MM.1S (cell line): ENCODE measurements around the gene EEF1AKMT1.

ENCODE experiments used
- EZH2 ChIP-seq: fragments of 300-600 bp; sonication (generic); optimal IDR thresholded peaks from 2 replicates; pipeline ENCODE3; 2017; ENCODE audit warnings: low read depth, mild to moderate bottlenecking, antibody characterized with exemption, low read length, mixed read lengths
- EZH2phosphoT487 ChIP-seq: fragments of 300-600 bp; sonication (generic); IDR thresholded peaks from 2 replicates; pipeline ENCODE4 v1.6.1; 2018; ENCODE audit warnings: antibody characterized with exemption, low read length
- TF ChIP-seq, protein P1 (sequence below): fragments of 300-600 bp; sonication (generic); IDR thresholded peaks from 2 replicates; pipeline ENCODE4 v1.5.1; 2016; ENCODE audit warnings: antibody characterized with exemption, low read length, mixed read lengths

DNA sequence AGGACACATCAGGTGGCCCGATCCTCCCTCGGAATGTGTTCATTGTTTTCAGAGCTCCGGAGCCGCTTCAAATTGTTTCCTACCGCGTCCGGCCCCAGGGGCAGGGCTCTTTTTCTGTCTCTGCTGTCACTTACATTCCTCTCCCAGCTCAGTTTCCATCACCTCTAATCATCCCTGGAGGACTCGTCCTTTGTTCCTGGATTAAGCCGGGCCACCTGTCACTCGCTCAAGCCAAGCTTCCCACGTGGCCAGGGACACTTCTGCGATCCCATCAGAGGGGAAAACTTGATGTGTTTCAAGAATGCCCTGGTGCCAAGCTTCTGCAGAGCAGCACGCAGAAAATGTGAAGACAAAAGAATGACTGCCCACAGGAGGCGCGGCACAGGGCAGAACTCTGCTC is 56.8 kb downstream of the EEF1AKMT1 start:
- TF ChIP-seq, protein P1, sequence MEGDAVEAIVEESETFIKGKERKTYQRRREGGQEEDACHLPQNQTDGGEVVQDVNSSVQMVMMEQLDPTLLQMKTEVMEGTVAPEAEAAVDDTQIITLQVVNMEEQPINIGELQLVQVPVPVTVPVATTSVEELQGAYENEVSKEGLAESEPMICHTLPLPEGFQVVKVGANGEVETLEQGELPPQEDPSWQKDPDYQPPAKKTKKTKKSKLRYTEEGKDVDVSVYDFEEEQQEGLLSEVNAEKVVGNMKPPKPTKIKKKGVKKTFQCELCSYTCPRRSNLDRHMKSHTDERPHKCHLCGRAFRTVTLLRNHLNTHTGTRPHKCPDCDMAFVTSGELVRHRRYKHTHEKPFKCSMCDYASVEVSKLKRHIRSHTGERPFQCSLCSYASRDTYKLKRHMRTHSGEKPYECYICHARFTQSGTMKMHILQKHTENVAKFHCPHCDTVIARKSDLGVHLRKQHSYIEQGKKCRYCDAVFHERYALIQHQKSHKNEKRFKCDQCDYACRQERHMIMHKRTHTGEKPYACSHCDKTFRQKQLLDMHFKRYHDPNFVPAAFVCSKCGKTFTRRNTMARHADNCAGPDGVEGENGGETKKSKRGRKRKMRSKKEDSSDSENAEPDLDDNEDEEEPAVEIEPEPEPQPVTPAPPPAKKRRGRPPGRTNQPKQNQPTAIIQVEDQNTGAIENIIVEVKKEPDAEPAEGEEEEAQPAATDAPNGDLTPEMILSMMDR = no peak
- no peak for TF ChIP-seq EZH2
- no peak for TF ChIP-seq EZH2phosphoT487
